Mucosa of stomach (tissue), 1 donor: ENCODE results near the gene AK5.

Experiments
- H3K27me3 ChIP-seq: one replicate; pipeline ENCODE4 v1.7.0; 2013; ENCODE audit warnings: mild to moderate bottlenecking, low read length; ENCODE audit not compliant: control insufficient read depth, insufficient read depth
- H3K36me3 ChIP-seq: one replicate; pipeline ENCODE4 v1.7.0; 2013; ENCODE audit warnings: low read length; ENCODE audit not compliant: control insufficient read depth, insufficient read depth
- H3K4me1 ChIP-seq: one replicate; pipeline ENCODE4 v1.7.0; 2013; ENCODE audit warnings: mild to moderate bottlenecking, low read length; ENCODE audit not compliant: control insufficient read depth, insufficient read depth
- H3K4me3 ChIP-seq: one replicate; pipeline ENCODE4 v1.7.0; 2013; ENCODE audit warnings: low read length
- H3K9ac ChIP-seq: one replicate; pipeline ENCODE4 v1.7.0; 2013; ENCODE audit warnings: mild to moderate bottlenecking, low read length, moderate library complexity
- H3K9me3 ChIP-seq: one replicate; pipeline ENCODE4 v1.7.0; 2013; ENCODE audit warnings: mild to moderate bottlenecking, low read length, moderate library complexity; ENCODE audit not compliant: control insufficient read depth
- donor health status: Pancreatic carcinoma.

The AK5 gene

GRCh38 chr1:77370161-77370560 lies 88.3 kb downstream of the AK5 start:
- Histone ChIP-seq H3K27me3 (no peaks in the 10 kb centered on the region), H3K9ac (no peak overlapping the region), H3K36me3 (no peaks in the 10 kb centered on the region), H3K4me1 (no peaks in the 10 kb centered on the region), H3K4me3 (no peak overlapping the region), H3K9me3 (no peaks in the 10 kb centered on the region)

DNA sequence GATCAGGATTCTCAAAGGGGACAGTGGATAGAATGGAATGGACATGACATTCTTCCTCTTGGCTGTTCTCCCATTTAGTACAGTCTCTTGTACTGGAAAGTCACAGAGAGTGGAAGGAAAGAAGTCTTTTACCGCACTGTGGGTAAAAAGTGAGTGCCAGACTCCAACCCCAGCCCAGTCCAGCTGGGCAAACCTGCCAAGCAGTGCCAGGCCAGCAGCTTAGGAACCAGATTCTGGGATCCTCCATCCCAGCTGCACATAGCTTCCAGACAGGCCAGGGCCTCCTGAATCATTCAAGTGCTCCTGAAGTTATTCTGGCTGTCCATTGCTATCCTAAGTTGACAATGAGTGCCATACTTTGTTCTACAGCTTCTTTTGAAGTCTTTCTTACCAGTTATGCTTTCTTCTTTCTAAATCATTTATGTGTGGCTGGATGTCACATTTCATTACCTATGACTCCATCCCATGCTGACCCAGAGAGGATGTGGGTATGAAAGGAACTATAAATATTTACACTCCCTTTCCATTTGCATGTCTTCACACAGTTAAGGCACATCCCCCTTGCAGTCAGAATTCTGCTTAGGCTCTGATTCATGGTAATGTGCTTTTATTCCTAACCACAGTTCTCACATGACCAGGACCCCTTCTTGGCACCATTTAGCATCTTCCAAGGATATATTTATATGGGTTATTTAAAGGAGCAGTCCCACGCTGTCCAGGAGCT lies 88.9 kb downstream of the AK5 start:
- Histone ChIP-seq H3K36me3 (no peaks in the 10 kb centered on the region), H3K4me1 (no peaks in the 10 kb centered on the region), H3K9me3 (no peaks in the 10 kb centered on the region), H3K4me3 (no peak overlapping the region), H3K9ac (no peak overlapping the region), H3K27me3 (no peaks in the 10 kb centered on the region)

DNA sequence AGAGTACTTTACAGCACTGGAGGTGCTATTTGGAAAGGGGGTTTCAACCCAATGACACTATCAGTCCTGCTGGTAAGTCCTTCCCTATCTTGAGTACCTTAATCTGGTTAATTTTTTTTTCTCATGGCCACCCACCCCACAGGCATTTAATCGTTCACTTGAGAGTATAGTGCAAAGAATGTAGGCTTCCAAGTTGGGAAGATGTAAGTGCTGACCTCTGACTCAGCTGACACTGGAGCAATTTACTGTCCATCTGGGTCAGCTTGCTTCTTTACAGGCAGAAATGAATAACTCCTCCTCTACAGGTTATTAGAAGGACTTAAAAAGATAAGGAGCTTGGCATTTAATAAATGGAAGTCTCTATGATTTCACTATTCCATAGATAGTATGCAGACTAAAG lies 89.6 kb downstream of the AK5 start:
- H3K4me3 ChIP-seq, result no peak overlapping the region
- no peaks in the 10 kb centered on the region for H3K27me3 ChIP-seq
- no peaks in the 10 kb centered on the region for H3K9me3 ChIP-seq
- no peak overlapping the region for H3K9ac ChIP-seq
- no peaks in the 10 kb centered on the region for H3K36me3 ChIP-seq
- no peaks in the 10 kb centered on the region for H3K4me1 ChIP-seq

GRCh38 chr1:77373702-77374101 lies 91.9 kb downstream of the AK5 start:
- no peaks in the 10 kb centered on the region for H3K36me3 ChIP-seq
- no peaks in the 10 kb centered on the region for H3K9me3 ChIP-seq
- no peaks in the 10 kb centered on the region for H3K27me3 ChIP-seq
- no peak overlapping the region for H3K4me3 ChIP-seq
- H3K4me1 ChIP-seq, result no peaks in the 10 kb centered on the region
- no peak overlapping the region for H3K9ac ChIP-seq

DNA sequence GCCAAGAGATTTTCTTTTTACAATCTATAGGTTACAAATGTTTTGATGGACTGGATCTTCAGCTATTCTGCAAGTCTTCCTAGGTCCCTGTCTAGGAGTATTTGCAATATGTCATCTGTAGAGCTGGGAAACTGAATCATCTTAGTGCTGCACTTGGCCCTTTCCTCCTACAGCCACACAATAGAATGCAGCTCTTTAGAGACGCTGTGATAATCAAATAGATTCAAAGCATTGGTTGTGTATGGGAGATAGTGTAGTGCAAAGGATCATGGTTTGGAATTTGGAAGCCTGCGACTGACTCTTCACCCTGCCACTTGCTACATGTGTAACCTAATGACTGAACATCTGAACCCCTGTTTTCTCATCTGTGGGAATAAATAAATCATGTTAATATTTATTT lies 93.7 kb downstream of the AK5 start:
- Histone ChIP-seq H3K9ac (no peak overlapping the region), H3K4me1 (no peaks in the 10 kb centered on the region), H3K9me3 (no peaks in the 10 kb centered on the region), H3K36me3 (no peaks in the 10 kb centered on the region), H3K27me3 (no peaks in the 10 kb centered on the region), H3K4me3 (no peak overlapping the region)

DNA sequence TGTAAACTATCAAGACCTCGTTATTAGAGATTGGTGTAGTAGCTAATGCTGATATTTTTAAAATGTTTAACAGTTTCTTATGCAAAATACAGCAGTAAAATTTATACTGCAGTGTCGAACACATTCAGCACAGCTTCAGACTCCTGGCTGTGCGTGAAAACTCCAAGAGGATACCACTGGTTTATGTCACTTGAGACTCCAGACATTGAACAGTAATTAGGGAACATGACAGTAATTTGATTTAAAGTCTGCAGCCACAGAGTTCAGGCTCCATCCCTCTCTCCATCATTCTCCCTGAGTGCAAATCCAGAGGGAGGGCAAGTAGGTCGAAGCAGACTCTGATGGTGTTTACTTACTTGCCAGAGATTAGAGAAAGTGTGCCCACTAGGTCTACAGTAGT lies 94.2 kb downstream of the AK5 start:
- H3K9me3 ChIP-seq, result no peaks in the 10 kb centered on the region
- H3K4me1 ChIP-seq, result no peaks in the 10 kb centered on the region
- no peaks in the 10 kb centered on the region for H3K27me3 ChIP-seq
- H3K36me3 ChIP-seq, result no peaks in the 10 kb centered on the region
- no peak overlapping the region for H3K4me3 ChIP-seq
- H3K9ac ChIP-seq, result no peak overlapping the region

DNA sequence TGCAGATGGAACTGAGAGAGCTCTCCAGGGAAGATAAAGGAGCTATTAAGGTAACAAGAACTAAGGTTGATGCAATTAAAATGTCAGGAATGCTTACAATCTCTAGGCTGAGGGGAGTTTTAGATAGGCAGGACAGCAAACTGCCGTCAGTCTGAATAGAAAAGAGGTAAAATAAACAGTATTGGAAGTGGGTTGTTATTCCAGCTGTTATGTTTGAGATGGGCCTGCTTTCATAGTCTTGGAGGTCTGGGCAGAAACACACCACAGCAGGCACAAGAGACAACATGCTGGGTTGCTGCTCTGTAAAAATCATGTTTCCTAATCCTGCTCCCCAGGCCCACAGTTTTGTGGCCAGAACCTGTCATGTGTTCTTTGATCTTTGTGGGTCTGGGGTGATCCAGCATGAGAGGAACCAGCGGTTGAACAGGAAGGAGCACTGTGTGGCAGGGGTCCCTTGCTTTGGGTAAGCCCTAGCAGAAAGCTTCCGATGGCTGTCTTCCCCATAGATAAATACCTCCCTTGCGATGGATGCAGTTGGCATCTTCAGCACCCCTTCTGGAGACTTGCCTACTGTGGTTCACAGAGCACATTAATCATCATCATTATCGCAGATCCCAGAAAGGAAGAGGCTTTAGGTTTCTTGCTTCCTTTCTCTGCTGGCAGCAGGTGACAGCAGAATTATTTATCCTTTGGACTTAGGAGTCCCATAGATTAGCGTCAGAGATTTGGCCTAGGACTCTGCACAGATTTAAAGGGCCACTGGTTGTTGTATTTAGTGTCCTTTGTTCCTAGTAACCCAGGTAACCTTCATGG lies 97.1 kb downstream of the AK5 start:
- Histone ChIP-seq H3K27me3 (no peaks in the 10 kb centered on the region), H3K4me1 (no peaks in the 10 kb centered on the region), H3K36me3 (no peaks in the 10 kb centered on the region), H3K9me3 (no peaks in the 10 kb centered on the region), H3K9ac (no peak overlapping the region), H3K4me3 (no peak overlapping the region)

DNA sequence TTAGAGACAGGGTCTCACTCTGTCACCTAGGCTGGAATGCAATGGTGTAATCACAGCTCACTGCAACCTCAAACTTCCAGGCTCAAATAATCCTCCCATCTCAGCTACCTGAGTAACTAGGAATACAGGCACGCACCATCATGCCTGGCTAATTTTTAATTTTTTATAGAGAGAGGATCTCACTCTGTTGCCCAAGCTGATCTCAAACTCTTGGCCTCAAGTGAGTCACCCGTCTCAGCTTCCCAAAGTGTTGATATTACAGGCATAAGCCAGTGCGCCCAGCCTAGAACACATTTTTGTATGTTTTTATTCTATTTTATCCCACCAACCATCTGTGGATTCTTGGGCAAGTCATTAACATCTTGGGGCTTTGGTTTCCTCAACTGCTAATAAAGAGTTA lies 100.5 kb downstream of the AK5 start:
- no peak overlapping the region for H3K4me3 ChIP-seq
- no peaks in the 10 kb centered on the region for H3K4me1 ChIP-seq
- H3K27me3 ChIP-seq, result no peaks in the 10 kb centered on the region
- H3K36me3 ChIP-seq, result no peaks in the 10 kb centered on the region
- no peaks in the 10 kb centered on the region for H3K9me3 ChIP-seq
- H3K9ac ChIP-seq, result no peak overlapping the region

DNA sequence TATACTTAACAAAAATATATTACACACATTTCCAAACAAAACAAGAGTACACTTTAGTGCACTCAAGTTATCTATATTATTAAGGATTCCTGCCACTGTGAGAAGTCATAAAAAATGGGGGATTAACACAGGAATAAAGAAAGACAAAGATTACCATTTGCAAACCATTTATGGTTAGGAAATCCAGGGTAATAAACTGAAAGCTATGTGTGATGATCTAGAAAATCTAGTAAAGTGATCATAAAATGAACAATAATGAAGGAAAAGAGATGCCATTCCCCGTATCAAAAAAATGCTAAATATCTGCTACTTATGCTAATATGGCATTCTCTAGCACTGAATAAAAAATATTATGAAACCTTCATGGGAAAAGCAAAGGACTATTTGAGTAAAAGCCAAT lies 101.4 kb downstream of the AK5 start:
- H3K9me3 ChIP-seq, result no peaks in the 10 kb centered on the region
- no peaks in the 10 kb centered on the region for H3K4me1 ChIP-seq
- H3K9ac ChIP-seq, result no peak overlapping the region
- H3K27me3 ChIP-seq, result no peaks in the 10 kb centered on the region
- H3K36me3 ChIP-seq, result no peaks in the 10 kb centered on the region
- H3K4me3 ChIP-seq, result no peak overlapping the region

DNA sequence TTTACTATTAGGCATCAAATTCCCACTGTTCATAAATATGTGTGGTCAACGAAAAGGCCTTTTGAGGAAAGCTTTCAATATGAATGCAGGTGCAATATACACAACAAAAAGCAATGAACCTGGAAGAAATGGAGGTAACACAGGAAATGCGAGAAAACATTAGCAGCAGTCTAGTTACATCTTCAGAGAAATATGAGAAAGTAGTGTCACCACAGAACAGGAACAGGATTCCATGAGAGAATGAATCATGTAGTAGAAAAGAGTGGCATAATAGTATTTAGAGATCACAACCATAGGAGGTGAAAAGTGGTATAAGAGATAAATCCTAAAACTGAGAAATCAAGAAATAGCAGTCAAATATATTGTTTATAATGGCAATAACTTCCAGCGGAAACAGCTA lies 103.7 kb downstream of the AK5 start:
- no peaks in the 10 kb centered on the region for H3K27me3 ChIP-seq
- H3K9me3 ChIP-seq, result no peaks in the 10 kb centered on the region
- no peaks in the 10 kb centered on the region for H3K4me1 ChIP-seq
- no peaks in the 10 kb centered on the region for H3K36me3 ChIP-seq
- H3K9ac ChIP-seq, result no peak overlapping the region
- H3K4me3 ChIP-seq, result no peak overlapping the region

DNA sequence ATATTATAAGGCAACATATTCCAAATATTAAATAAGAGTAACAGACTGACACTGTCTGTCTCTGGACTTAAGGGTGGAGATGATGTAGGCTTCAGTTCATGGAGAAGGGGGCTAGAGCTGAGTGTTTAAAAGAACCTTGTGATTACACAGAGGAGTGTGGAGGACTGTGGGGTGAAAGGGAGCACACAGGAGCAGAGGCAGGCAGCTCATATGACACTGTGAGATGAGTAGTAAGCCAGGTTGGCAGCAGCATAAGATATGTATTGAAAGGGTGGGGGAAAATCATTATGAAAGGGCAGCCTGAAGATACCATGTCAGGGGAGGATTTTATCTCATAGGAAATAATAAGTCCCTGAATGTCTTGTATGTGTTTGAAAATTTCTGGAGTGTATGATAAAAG lies 104.5 kb downstream of the AK5 start:
- Histone ChIP-seq H3K4me1 (no peaks in the 10 kb centered on the region), H3K9me3 (no peaks in the 10 kb centered on the region), H3K27me3 (no peaks in the 10 kb centered on the region), H3K4me3 (no peak overlapping the region), H3K9ac (no peak overlapping the region), H3K36me3 (no peaks in the 10 kb centered on the region)

- no peaks in the 10 kb centered on the region for H3K27me3 ChIP-seq
- H3K36me3 ChIP-seq, result no peaks in the 10 kb centered on the region
- H3K4me3 ChIP-seq, result no peak overlapping the region
- no peaks in the 10 kb centered on the region for H3K4me1 ChIP-seq
- no peak overlapping the region for H3K9ac ChIP-seq
- no peaks in the 10 kb centered on the region for H3K9me3 ChIP-seq
Measured at GRCh38 chr1:77387553-77387952, 105.7 kb downstream of the AK5 start.
